HEK293 (cell line): ENCODE data around the gene SZT2.
A peak's percentile ranks its signal among the peaks of the same experiment; 100 is the strongest.

Source experiments
- GLIS1 ChIP-seq: fragments of 450-650 bp; formaldehyde crosslinking; IDR thresholded peaks from 2 replicates; pipeline ENCODE4 v1.5.1; 2016; ENCODE audit warnings: missing biosample characterization, missing genetic modification characterization
- KLF9 ChIP-seq: fragments of 450-650 bp; formaldehyde crosslinking; IDR thresholded peaks from 2 replicates; pipeline ENCODE4 v1.5.1; 2016; ENCODE audit warnings: missing biosample characterization, missing genetic modification characterization, low read depth
- OSR2 ChIP-seq: fragments of 450-650 bp; formaldehyde crosslinking; IDR thresholded peaks from 2 replicates; pipeline ENCODE4 v1.5.1; 2016; ENCODE audit warnings: missing biosample characterization, missing genetic modification characterization
- OVOL3 ChIP-seq: fragments of 450-650 bp; formaldehyde crosslinking; IDR thresholded peaks from 2 replicates; pipeline ENCODE4 v1.5.1; 2016; ENCODE audit warnings: missing biosample characterization, missing genetic modification characterization
- PBX3 ChIP-seq: sonication (generic); formaldehyde crosslinking; IDR thresholded peaks from 2 replicates; pipeline ENCODE4 v1.8.1; 2022; ENCODE audit warnings: mild to moderate bottlenecking, moderate library complexity, missing genetic modification reagents
- PRDM6 ChIP-seq: fragments of 450-650 bp; formaldehyde crosslinking; IDR thresholded peaks from 2 replicates; pipeline ENCODE4 v1.5.1; 2017; ENCODE audit warnings: missing biosample characterization, missing genetic modification characterization
- TCF7L2 ChIP-seq: IDR thresholded peaks from 2 replicates; pipeline ENCODE4 v1.6.1; 2011; ENCODE audit warnings: low read depth, mild to moderate bottlenecking, inconsistent platforms, low read length, moderate library complexity, borderline replicate concordance
- ZFP41 ChIP-seq: fragments of 450-650 bp; formaldehyde crosslinking; IDR thresholded peaks from 2 replicates; pipeline ENCODE4 v1.5.1; 2016; ENCODE audit warnings: missing biosample characterization, missing genetic modification characterization, borderline replicate concordance
- ZNF121 ChIP-seq: fragments of 450-650 bp; formaldehyde crosslinking; IDR thresholded peaks from 2 replicates; pipeline ENCODE4 v1.5.1; 2016; ENCODE audit warnings: missing biosample characterization, missing genetic modification characterization
- ZNF157 ChIP-seq: fragments of 450-650 bp; formaldehyde crosslinking; IDR thresholded peaks from 2 replicates; pipeline ENCODE4 v1.5.1; 2016; ENCODE audit warnings: missing biosample characterization, missing genetic modification characterization
- ZNF174 ChIP-seq: fragments of 450-650 bp; formaldehyde crosslinking; IDR thresholded peaks from 2 replicates; pipeline ENCODE4 v1.5.0; 2017; ENCODE audit warnings: missing biosample characterization, mild to moderate bottlenecking, missing genetic modification characterization
- ZNF19 ChIP-seq: fragments of 450-650 bp; formaldehyde crosslinking; IDR thresholded peaks from 2 replicates; pipeline ENCODE4; 2016; ENCODE audit warnings: missing biosample characterization, missing genetic modification characterization, low read depth
- ZNF26 ChIP-seq: fragments of 450-650 bp; formaldehyde crosslinking; IDR thresholded peaks from 2 replicates; pipeline ENCODE4 v1.5.1; 2016; ENCODE audit warnings: missing biosample characterization, missing genetic modification characterization
- ZNF280C ChIP-seq: fragments of 450-650 bp; formaldehyde crosslinking; IDR thresholded peaks from 2 replicates; pipeline ENCODE4 v1.5.1; 2016; ENCODE audit warnings: missing biosample characterization, missing genetic modification characterization
- ZNF324 ChIP-seq: fragments of 450-650 bp; formaldehyde crosslinking; IDR thresholded peaks from 2 replicates; pipeline ENCODE4 v1.5.1; 2016; ENCODE audit warnings: missing biosample characterization, missing genetic modification characterization
- ZNF341 ChIP-seq: fragments of 450-650 bp; formaldehyde crosslinking; IDR thresholded peaks from 2 replicates; pipeline ENCODE4; 2016; ENCODE audit warnings: low read depth, missing biosample characterization, missing genetic modification characterization
- ZNF404 ChIP-seq: fragments of 450-650 bp; formaldehyde crosslinking; IDR thresholded peaks from 2 replicates; pipeline ENCODE4 v1.5.1; 2017; ENCODE audit warnings: missing biosample characterization, missing genetic modification characterization
- ZNF473 ChIP-seq: fragments of 450-650 bp; formaldehyde crosslinking; IDR thresholded peaks from 2 replicates; pipeline ENCODE4 v1.5.1; 2017; ENCODE audit warnings: missing biosample characterization, missing genetic modification characterization
- ZNF514 ChIP-seq: fragments of 450-650 bp; formaldehyde crosslinking; IDR thresholded peaks from 2 replicates; pipeline ENCODE4 v1.5.1; 2016; ENCODE audit warnings: missing biosample characterization, missing genetic modification characterization
- ZNF610 ChIP-seq: fragments of 450-650 bp; formaldehyde crosslinking; IDR thresholded peaks from 2 replicates; pipeline ENCODE4 v1.5.1; 2016; ENCODE audit warnings: missing biosample characterization, missing genetic modification characterization, borderline replicate concordance
- ZNF629 ChIP-seq: fragments of 450-650 bp; formaldehyde crosslinking; IDR thresholded peaks from 2 replicates; pipeline ENCODE4 v1.5.1; 2017; ENCODE audit warnings: missing biosample characterization, missing genetic modification characterization
- ZNF654 ChIP-seq: fragments of 450-650 bp; formaldehyde crosslinking; IDR thresholded peaks from 2 replicates; pipeline ENCODE4 v1.5.1; 2016; ENCODE audit warnings: low read depth, missing biosample characterization, missing genetic modification characterization
- ZNF677 ChIP-seq: fragments of 450-650 bp; IDR thresholded peaks from 2 replicates; pipeline ENCODE4 v1.5.0; 2018; ENCODE audit warnings: missing biosample characterization, mild to moderate bottlenecking, missing genetic modification characterization, moderate library complexity
- ZNF692 ChIP-seq: fragments of 450-650 bp; formaldehyde crosslinking; IDR thresholded peaks from 2 replicates; pipeline ENCODE4 v1.5.1; 2016; ENCODE audit warnings: missing biosample characterization, missing genetic modification characterization
- ZNF791 ChIP-seq: fragments of 450-650 bp; formaldehyde crosslinking; IDR thresholded peaks from 2 replicates; pipeline ENCODE4 v1.5.1; 2016; ENCODE audit warnings: missing biosample characterization, missing genetic modification characterization
- ZXDB ChIP-seq: fragments of 450-650 bp; formaldehyde crosslinking; IDR thresholded peaks from 2 replicates; pipeline ENCODE4 v1.5.1; 2016; ENCODE audit warnings: missing biosample characterization, missing genetic modification characterization

Gene SZT2

GRCh38 chr1:43370564-43370963 lies 19.1 kb upstream of the SZT2 start (continued):
- TF ChIP-seq ZNF324 (tag by site-specific recombination) (no peak), ZXDB (peak; percentile 35; the same call in 1 of the 2 replicates), OSR2 (tag by site-specific recombination) (0 out of 2 replicates have a peak, but pooled peaks have one; percentile 30), ZNF341 (tag by site-specific recombination) (no peak), ZNF473 (tag by site-specific recombination) (no peak), ZNF121 (no peak), ZNF791 (tag by site-specific recombination) (no peak), OVOL3 (tag by site-specific recombination) (0 out of 2 replicates have a peak, but pooled peaks have one; percentile 64), KLF9 (tag by site-specific recombination) (no peak), PRDM6 (tag by site-specific recombination) (0 out of 2 replicates have a peak, but pooled peaks have one; percentile 18), ZNF514 (no peak), ZNF692 (tag by site-specific recombination) (0 out of 2 replicates have a peak, but pooled peaks have one; percentile 22), GLIS1 (tag by site-specific recombination) (peak; percentile 98), ZNF280C (tag by site-specific recombination) (no peak), TCF7L2 (no peak), ZNF157 (no peak), ZFP41 (tag by site-specific recombination) (no peak), ZNF26 (tag by site-specific recombination) (no peak), ZNF404 (tag by site-specific recombination) (no peak), ZNF677 (tag by site-specific recombination) (no peak), ZNF654 (tag by site-specific recombination) (no peak), ZNF19 (tag by site-specific recombination) (no peak), ZNF174 (no peak), ZNF629 (tag by site-specific recombination) (peak; percentile 39; the same call in 1 of the 2 replicates), ZNF610 (no peak), PBX3 (CRISPR knock-in tag) (no peak)
